Activated T-helper 2 cell treated with anti-CD3 and anti-CD28 coated beads, Interferon-gamma antibody, Interleukin-2, Interleukin-4, amounts not matched to agents 10 μg/mL and 5 μg/mL and 100 μg/mL, durations not matched to agents 14 hours and 24 hours and 36 hours (primary cell): ENCODE results near the gene EHD3. TPM values are rescaled to one million over a fixed set of nuclear protein-coding genes. Genes with fewer than 3 reads are reported as not detected.

ENCODE experiments used
- DNase-seq: peaks from one replicate; pipeline ENCODE4 v3.0.0; 2021; ENCODE audit warnings: low spot score
- H3K27ac Mint-ChIP-seq: one replicate; pipeline ENCODE4 v1.8.0; 2021; ENCODE audit warnings: mixed read lengths
- H3K27me3 Mint-ChIP-seq: one replicate; pipeline ENCODE4 v1.8.0; 2021; ENCODE audit warnings: low read depth, mixed read lengths
- H3K36me3 Mint-ChIP-seq: one replicate; pipeline ENCODE4 v1.8.0; 2021; ENCODE audit warnings: low read depth, mixed read lengths
- H3K4me1 Mint-ChIP-seq: one replicate; pipeline ENCODE4 v1.8.0; 2021; ENCODE audit warnings: low read depth, mixed read lengths
- H3K4me3 Mint-ChIP-seq: one replicate; pipeline ENCODE4 v1.8.0; 2021; ENCODE audit warnings: low read depth, mild to moderate bottlenecking, moderate library complexity, mixed read lengths
- H3K9me3 Mint-ChIP-seq: one replicate; pipeline ENCODE4 v1.8.0; 2021; ENCODE audit warnings: mixed read lengths
- intact Hi-C: fragments of 100-400 bp; cut with micrococcal nuclease; formaldehyde crosslinking; loops from one replicate; pipeline ENCODE4 v1.15.1; 2023
- total RNA-seq: library from RNA; stranded (reverse); gene quantifications from 2 replicates; pipeline ENCODE4 v1.2.3, GENCODE V29; 2022

EHD3 gene
- total RNA-seq, 1 donor from 2014 or later, result 1.6 TPM

GRCh38 chr2:31255911-31256571 lies 22.1 kb downstream of the EHD3 start:
- no peaks in the 10 kb centered on the region for H3K4me1 Mint-ChIP-seq
- intact Hi-C loops, result no loop called here
- no peak for DNase-seq
- no peaks in the 10 kb centered on the region for H3K27me3 Mint-ChIP-seq
- H3K27ac Mint-ChIP-seq, result no peak overlapping the region
- no peaks in the 10 kb centered on the region for H3K36me3 Mint-ChIP-seq
- H3K4me3 Mint-ChIP-seq, result no peak overlapping the region
- no peaks in the 10 kb centered on the region for H3K9me3 Mint-ChIP-seq

DNA sequence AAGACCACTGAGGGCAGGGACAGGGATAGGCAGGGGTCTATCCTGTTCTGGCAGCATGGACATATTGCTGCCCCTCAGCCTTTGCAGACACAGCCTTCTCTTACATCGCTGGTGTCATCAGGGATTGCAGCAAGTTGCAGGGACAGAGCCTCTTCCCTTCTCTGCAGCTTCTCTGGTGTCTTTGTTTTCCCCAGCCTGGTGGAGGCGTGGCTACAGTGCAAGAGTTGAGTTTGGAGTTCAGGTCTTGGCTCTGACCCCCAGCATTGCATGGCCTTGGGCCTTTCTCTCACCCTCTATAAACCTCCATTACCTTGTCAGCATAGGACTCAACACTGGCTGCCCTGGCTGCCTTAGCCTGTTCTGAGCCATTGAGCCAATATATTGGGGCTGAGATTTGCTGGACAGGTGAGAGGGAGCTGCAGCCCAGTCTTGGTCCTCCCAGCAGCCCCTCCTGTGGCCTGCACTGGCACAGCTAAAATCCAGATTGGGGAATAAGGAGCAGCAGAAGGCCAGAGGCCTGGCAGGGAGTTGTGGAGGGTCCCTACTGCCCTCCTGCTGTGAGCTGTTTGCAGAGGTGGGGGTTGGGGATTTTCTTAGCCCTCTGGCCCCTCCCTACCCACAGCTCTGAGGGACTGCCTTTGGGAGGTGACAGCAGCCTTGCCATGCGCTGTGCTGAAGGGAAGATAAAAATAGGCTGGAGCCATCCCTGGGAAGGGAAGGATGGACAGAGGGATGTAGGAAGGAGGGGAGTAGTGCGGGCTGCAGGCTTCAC lies 22.8 kb downstream of the EHD3 start:
- no peak for DNase-seq
- no peaks in the 10 kb centered on the region for H3K4me1 Mint-ChIP-seq
- no peak overlapping the region for H3K27ac Mint-ChIP-seq
- H3K4me3 Mint-ChIP-seq, result no peak overlapping the region
- no peaks in the 10 kb centered on the region for H3K27me3 Mint-ChIP-seq
- no peaks in the 10 kb centered on the region for H3K9me3 Mint-ChIP-seq
- no peaks in the 10 kb centered on the region for H3K36me3 Mint-ChIP-seq
- intact Hi-C loops, result no loop called here

DNA sequence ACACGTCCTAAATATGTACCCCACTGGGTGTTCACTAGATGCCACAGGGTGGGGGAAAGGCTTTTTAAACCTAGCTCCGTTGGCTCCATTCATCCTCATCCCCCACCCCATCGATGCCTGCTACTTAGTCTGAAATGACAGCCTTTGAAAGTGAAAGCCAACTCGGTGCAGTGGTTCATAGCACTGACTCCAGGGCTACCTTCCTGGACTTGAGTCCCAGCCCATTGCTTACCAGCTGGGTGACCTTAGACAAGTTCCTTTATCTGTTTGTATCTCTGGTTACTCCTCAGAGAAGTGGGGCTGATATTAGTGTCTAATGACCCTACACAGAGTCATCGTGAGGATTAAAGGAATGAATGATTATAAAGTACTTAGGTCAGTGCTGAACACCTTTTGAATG lies 24.4 kb downstream of the EHD3 start:
- no peak overlapping the region for H3K27ac Mint-ChIP-seq
- no peaks in the 10 kb centered on the region for H3K4me1 Mint-ChIP-seq
- no peaks in the 10 kb centered on the region for H3K27me3 Mint-ChIP-seq
- H3K36me3 Mint-ChIP-seq, result no peaks in the 10 kb centered on the region
- H3K9me3 Mint-ChIP-seq, result no peaks in the 10 kb centered on the region
- DNase-seq, result no peak
- intact Hi-C loops, result no loop called here
- no peak overlapping the region for H3K4me3 Mint-ChIP-seq

DNA sequence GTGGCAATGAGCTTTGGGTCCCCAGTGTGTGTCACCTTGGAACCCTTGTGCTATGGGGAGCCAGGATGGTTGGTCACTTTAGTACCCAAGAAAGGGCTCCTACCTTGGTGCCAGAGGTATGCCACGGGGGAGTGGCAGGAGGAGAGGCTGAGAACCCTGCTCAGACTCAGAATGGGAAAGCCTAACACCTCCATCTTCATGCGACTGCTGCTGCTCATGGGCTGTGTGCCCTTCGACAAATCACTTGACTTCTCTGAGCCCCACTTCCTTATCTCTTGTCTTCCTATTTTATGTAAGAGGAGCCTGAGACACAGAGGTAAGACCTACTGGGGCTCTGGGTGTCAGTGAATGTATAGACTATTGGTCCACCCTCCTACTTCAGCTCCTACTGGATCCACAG lies 25.1 kb downstream of the EHD3 start:
- Mint-ChIP-seq H3K36me3 (no peaks in the 10 kb centered on the region), H3K27me3 (no peaks in the 10 kb centered on the region), H3K4me1 (no peaks in the 10 kb centered on the region), H3K4me3 (no peak overlapping the region), H3K27ac (no peak overlapping the region), H3K9me3 (no peaks in the 10 kb centered on the region)
- DNase-seq, result no peak
- intact Hi-C loops, result no loop called here

- H3K36me3 Mint-ChIP-seq, result no peaks in the 10 kb centered on the region
- intact Hi-C loops, result no loop called here
- no peaks in the 10 kb centered on the region for H3K4me1 Mint-ChIP-seq
- no peak overlapping the region for H3K4me3 Mint-ChIP-seq
- no peaks in the 10 kb centered on the region for H3K9me3 Mint-ChIP-seq
- no peak overlapping the region for H3K27ac Mint-ChIP-seq
- H3K27me3 Mint-ChIP-seq, result no peaks in the 10 kb centered on the region
- DNase-seq, result no peak
Measured at GRCh38 chr2:31260870-31261269, 26.9 kb downstream of the EHD3 start.

DNA sequence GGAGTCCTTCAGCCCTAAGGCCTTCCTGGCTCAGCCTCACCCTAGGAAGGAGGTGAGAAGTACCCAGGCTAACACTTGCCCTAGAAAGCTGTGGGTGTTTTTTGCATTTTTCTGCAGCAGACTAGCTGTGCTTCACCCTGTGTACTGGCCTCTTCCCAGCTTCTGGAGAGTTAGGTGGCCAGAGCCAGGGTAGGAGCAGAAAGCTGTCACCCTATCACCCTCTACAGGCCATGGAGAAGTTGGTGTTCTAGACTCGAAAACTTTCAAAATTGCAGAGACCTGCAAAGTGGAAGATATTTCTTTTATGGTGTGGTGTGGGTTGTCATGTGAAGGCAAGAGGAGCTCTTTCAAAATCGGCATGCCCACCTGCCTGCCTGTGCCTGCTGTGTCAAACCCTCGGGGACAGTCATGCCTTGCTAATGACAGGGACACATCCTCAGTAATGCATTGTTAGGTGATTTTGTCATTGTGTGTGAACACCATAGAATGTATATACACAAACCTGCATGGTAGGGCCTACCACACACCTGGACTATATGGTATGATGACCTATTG lies 29.8 kb downstream of the EHD3 start:
- H3K36me3 Mint-ChIP-seq, result no peaks in the 10 kb centered on the region
- no peaks in the 10 kb centered on the region for H3K4me1 Mint-ChIP-seq
- H3K4me3 Mint-ChIP-seq, result no peak overlapping the region
- H3K9me3 Mint-ChIP-seq, result no peaks in the 10 kb centered on the region
- H3K27ac Mint-ChIP-seq, result no peak overlapping the region
- no peaks in the 10 kb centered on the region for H3K27me3 Mint-ChIP-seq
- intact Hi-C loops, result no loop called here
- DNase-seq, result no peak

- H3K27me3 Mint-ChIP-seq, result no peaks in the 10 kb centered on the region
Measured at GRCh38 chr2:31265234-31265633, 31.3 kb downstream of the EHD3 start.

DNA sequence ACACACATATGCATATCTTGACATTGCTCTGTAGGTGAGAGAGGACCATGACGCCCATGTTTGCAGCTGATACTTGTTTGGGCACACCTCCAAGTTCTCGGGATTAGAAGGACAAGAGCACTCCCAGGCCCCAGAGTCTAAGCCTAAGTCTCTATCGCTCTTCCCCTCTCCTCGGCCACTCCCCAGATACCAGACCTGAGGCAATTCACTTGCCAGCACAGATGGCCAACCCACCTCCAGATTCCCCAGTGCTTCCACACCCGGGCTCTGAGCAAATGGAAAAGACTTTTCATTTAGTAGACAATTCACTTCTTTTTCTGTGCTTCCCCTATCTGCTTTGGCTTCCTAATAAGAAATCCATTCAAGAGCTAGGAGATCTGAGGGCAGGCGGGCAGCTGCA lies 32.9 kb downstream of the EHD3 start:
- Mint-ChIP-seq H3K36me3 (no peaks in the 10 kb centered on the region), H3K27me3 (no peaks in the 10 kb centered on the region), H3K4me1 (no peaks in the 10 kb centered on the region), H3K9me3 (no peaks in the 10 kb centered on the region), H3K27ac (no peak overlapping the region), H3K4me3 (no peak overlapping the region)
- no peak for DNase-seq
- intact Hi-C loops, result no loop called here

More at GRCh38 chr2:31265234-31265633, 31.3 kb downstream of the EHD3 start:
- no peaks in the 10 kb centered on the region for H3K36me3 Mint-ChIP-seq
- no peak for DNase-seq
- H3K4me1 Mint-ChIP-seq, result no peaks in the 10 kb centered on the region
- H3K27ac Mint-ChIP-seq, result no peak overlapping the region
- no peak overlapping the region for H3K4me3 Mint-ChIP-seq
- no peaks in the 10 kb centered on the region for H3K9me3 Mint-ChIP-seq
- intact Hi-C loops, result no loop called here

- no peak for DNase-seq
- no peaks in the 10 kb centered on the region for H3K4me1 Mint-ChIP-seq
- intact Hi-C loops, result no loop called here
- H3K4me3 Mint-ChIP-seq, result no peak overlapping the region
- no peak overlapping the region for H3K27ac Mint-ChIP-seq
- H3K9me3 Mint-ChIP-seq, result no peaks in the 10 kb centered on the region
- H3K27me3 Mint-ChIP-seq, result no peaks in the 10 kb centered on the region
- H3K36me3 Mint-ChIP-seq, result no peaks in the 10 kb centered on the region
Measured at GRCh38 chr2:31267437-31268120, 33.6 kb downstream of the EHD3 start.

- no peaks in the 10 kb centered on the region for H3K9me3 Mint-ChIP-seq
- no peaks in the 10 kb centered on the region for H3K4me1 Mint-ChIP-seq
- no peak overlapping the region for H3K4me3 Mint-ChIP-seq
- intact Hi-C loops, result no loop called here
- H3K36me3 Mint-ChIP-seq, result no peaks in the 10 kb centered on the region
- no peak overlapping the region for H3K27ac Mint-ChIP-seq
- no peak for DNase-seq
- H3K27me3 Mint-ChIP-seq, result no peaks in the 10 kb centered on the region
Measured at GRCh38 chr2:31268344-31268743, 34.4 kb downstream of the EHD3 start.

DNA sequence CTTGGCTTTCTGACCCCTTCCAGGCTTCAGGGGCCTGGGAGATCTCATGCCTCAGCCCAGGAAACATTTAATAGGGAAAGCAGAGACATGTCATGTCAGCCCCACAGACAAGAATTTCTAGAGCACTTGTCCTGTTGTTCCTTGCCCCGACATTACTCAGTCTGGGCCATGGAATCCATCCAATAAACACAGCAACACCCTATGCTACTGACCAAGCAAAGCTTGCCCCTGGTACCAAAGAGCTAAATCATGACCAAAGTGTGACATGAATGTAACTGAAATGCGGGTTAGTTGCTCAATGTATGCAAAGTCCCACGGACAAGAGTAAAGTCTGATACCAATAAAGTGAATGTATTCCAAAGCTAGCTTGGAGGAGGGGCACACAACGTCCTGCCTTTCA lies 35.1 kb downstream of the EHD3 start:
- intact Hi-C loops, result no loop called here
- no peak for DNase-seq
- Mint-ChIP-seq H3K27me3 (no peaks in the 10 kb centered on the region), H3K27ac (no peak overlapping the region), H3K4me1 (no peaks in the 10 kb centered on the region), H3K9me3 (no peaks in the 10 kb centered on the region), H3K4me3 (no peak overlapping the region), H3K36me3 (no peaks in the 10 kb centered on the region)

DNA sequence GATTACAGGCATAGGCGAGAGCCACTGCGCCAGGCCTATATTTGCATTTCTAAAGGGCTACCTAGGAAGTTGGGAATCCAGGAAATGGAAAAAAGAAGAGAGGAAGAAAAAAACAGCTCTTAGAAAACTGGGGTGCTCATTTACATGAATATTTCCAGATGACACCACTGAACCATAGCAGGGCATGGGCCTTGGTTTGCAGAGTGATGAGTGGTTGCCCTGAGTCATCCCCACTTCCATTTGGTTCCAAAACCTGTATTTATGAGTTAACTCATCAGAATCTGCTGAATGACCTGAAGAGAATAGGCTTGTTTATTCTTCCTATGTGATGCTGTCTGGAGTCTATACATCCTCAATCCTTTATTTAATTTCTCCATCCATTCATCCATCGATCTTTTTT lies 36.2 kb downstream of the EHD3 start:
- Mint-ChIP-seq H3K27ac (no peak overlapping the region), H3K27me3 (no peaks in the 10 kb centered on the region), H3K4me3 (no peak overlapping the region), H3K36me3 (no peaks in the 10 kb centered on the region), H3K4me1 (no peaks in the 10 kb centered on the region), H3K9me3 (no peaks in the 10 kb centered on the region)
- DNase-seq, result no peak
- intact Hi-C loops, result no loop called here

DNA sequence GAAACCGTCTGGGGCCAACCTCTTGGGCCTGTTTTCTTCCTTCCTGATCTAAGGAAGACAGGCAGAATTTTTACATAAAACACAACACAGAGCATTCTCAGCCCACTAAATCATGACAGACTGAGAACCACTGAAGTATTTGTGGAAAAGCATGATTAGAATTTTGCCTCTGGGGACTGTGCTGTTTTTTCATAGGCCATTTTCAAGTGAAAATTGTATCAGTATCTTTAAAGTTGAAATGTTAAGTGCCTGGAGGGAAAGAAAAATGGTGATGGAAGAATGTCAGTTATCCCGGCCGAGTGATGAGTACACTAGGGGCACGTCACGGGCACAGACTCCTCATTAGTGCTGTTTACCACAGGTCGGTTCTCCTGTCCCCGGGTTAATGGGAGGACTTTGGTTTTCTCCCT lies 36.9 kb downstream of the EHD3 start:
- Mint-ChIP-seq H3K4me1 (no peaks in the 10 kb centered on the region), H3K4me3 (no peak overlapping the region), H3K9me3 (no peaks in the 10 kb centered on the region), H3K27me3 (no peaks in the 10 kb centered on the region), H3K36me3 (no peaks in the 10 kb centered on the region), H3K27ac (no peak overlapping the region)
- intact Hi-C loops, result no loop called here
- no peak for DNase-seq
